ENCODE results near the gene SSRP1. TPM values are rescaled to one million over a fixed set of nuclear protein-coding genes. Genes with fewer than 3 reads are reported as not detected.

The SSRP1 gene
- total and polyA plus RNA-seq, 12 donors = 22.6 to 73.2 (median 35.4) TPM

GRCh38 chr11:57373146-57373545, 37.5 kb upstream of the SSRP1 start:
- 13 to 34% methylated on average over 3 of the region's 3 CpGs for WGBS, 2 donors
- no peak for TF ChIP-seq CTCF (IDR thresholded peaks at IDR 0.05)
- DNase-seq = peak in 1 of 2 donors; percentile 23

GRCh38 chr11:57370941-57371340, 35.2 kb upstream of the SSRP1 start:
- Histone ChIP-seq H3K4me1 (peaks cover 0 to 49% (median 17%) of the 10 kb centered on the region in 9 donors), H3K27me3 (no peaks in the 10 kb centered on the region), H3K27ac (no peak overlapping the region), H3K4me3 (no peak overlapping the region), H3K36me3 (no peaks in the 10 kb centered on the region), H3K9me3 (no peaks in the 10 kb centered on the region)
- TF ChIP-seq CTCF (IDR thresholded peaks at IDR 0.05) = no peak
- intact Hi-C loops (cut with DNase I) = no loop called here
- no peak for DNase-seq
- no peak for ATAC-seq

More at GRCh38 chr11:57373146-57373545, 37.5 kb upstream of the SSRP1 start:
- Histone ChIP-seq H3K36me3 (no peaks in the 10 kb centered on the region), H3K4me3 (no peak overlapping the region), H3K27me3 (peaks cover 0 to 5% (median 0%) of the 10 kb centered on the region in 7 donors), H3K27ac (peak overlapping the region in 7 of 10 donors; percentile 25 to 64 (median 39)), H3K9me3 (no peaks in the 10 kb centered on the region), H3K4me1 (peaks cover 0 to 47% (median 17%) of the 10 kb centered on the region in 9 donors)
- intact Hi-C loops (cut with DNase I) = no loop called here
- peak in 7 of 8 donors; percentile 21 to 79 (median 56) for ATAC-seq

- Histone ChIP-seq H3K27ac (no peak overlapping the region), H3K9me3 (no peaks in the 10 kb centered on the region), H3K27me3 (no peaks in the 10 kb centered on the region), H3K4me3 (no peak overlapping the region), H3K36me3 (no peaks in the 10 kb centered on the region), H3K4me1 (peaks cover 0 to 43% (median 17%) of the 10 kb centered on the region in 9 donors)
- 83 to 84% methylated on average over 7 of the region's 7 CpGs for WGBS, 2 donors
- no peak for TF ChIP-seq CTCF (IDR thresholded peaks at IDR 0.05)
- no peak for DNase-seq
- intact Hi-C loops (cut with DNase I) = no loop called here
- no peak for ATAC-seq
These were observed 34.6 kb upstream of the SSRP1 start for GRCh38 chr11:57370251-57370650.

- ATAC-seq (peak in 1 of 8 donors; percentile 30), DNase-seq (no peak)
- H3K9me3 ChIP-seq = no peaks in the 10 kb centered on the region
- H3K4me1 ChIP-seq = peaks cover 0 to 43% (median 17%) of the 10 kb centered on the region in 9 donors
- no peaks in the 10 kb centered on the region for H3K36me3 ChIP-seq
- 68 to 78% methylated on average over 5 of the region's 5 CpGs for WGBS, 2 donors
- no peak overlapping the region for H3K4me3 ChIP-seq
- TF ChIP-seq CTCF (IDR thresholded peaks at IDR 0.05) = no peak
- intact Hi-C loops (cut with DNase I) = no loop called here
- H3K27me3 ChIP-seq = no peaks in the 10 kb centered on the region
- no peak overlapping the region for H3K27ac ChIP-seq
These were observed 33.1 kb upstream of the SSRP1 start for GRCh38 chr11:57368845-57369232.
